Endothelial cell of coronary artery (primary cell): ENCODE data around the gene NUDT2. TPM values are rescaled to one million over a fixed set of nuclear protein-coding genes. Genes with fewer than 3 reads are reported as not detected.

ENCODE experiments used
- total RNA-seq: library from RNA; depleted of rRNA; stranded (reverse); fragments of >200 nt; gene quantifications from 2 replicates; pipeline ENCODE4 v1.2.3, GENCODE V29; 2014

NUDT2 gene
- total RNA-seq, result 20.6 and 35.4 TPM in 2 replicates

DNA sequence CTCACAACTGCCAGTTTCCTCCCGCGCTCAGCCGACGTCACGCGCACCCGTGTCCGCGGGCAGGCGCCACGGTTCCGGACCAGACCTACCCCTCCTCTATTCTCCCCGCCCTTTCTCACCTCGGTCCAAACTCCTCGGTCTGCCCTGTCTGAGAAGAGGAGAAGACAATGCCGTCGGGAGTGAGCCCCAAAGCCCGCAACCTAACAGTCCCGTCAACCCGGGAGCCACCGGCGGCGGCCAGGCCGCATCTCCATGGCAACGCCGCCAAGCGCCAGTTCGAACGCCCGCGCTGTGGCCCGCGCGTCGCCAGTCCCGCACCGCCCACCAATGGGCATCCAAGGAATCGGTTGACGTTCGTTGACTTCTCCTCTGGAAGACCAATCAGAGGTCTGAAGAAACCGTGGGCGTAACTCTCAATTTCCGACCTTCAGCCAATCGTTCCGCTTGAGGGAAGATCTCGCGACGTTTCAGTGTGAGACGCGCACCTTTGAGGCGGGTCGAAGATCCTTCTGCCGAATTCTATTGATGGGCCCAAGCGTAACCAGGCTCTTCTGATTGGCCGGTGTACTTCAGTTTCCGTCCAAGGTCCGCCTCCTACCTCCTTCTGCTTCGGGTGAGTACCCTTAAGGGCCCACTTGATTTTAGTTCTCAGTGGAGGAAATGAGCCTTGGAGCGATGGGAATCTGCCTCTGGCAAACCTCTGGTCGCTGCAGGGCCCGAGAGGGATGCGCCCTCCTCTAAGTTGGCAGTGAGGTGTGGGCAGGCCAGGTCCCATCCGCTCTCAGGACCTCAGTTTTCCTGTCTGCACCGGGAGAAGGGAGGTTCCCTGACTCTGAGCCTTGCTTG lies at the start of gene NUDT2, which contains the start of gene KIF24:
Gene NUDT2, plus strand, starts transcription at position 583 of the 846 bp plus-strand sequence. CDS start 9,471 bp downstream, outside the sequence.
Gene KIF24, minus strand, starts transcription at position 282 of the 846 bp plus-strand sequence. CDS start 17,922 bp downstream, outside the sequence.

GRCh38 chr9:34376596-34377403 lies 47.4 kb downstream of the NUDT2 start, which contains the start of gene MYORG:
MYORG (minus strand) TSS chr9:34376898; CDS start chr9:34372943, 3,955 bp downstream.

Other genes starting within 250 kb of the NUDT2 start
- 12.0 and 13.9 TPM in 2 replicates for gene DCAF12, start 202.9 kb upstream of the NUDT2 start, total RNA-seq
- 21.8 and 26.0 TPM in 2 replicates for gene UBAP1, start 150.5 kb upstream of the NUDT2 start, total RNA-seq
- 1.0 and 2.4 TPM in 2 replicates for gene KIF24, start 301 bp upstream of the NUDT2 start, total RNA-seq
- gene MYORG, start 47.3 kb downstream of the NUDT2 start, total RNA-seq, result 2.4 TPM in 2 replicates
- gene FAM219A, start 129.0 kb downstream of the NUDT2 start, total RNA-seq, result 12.2 and 16.9 TPM in 2 replicates
- gene DNAI1, start 129.2 kb downstream of the NUDT2 start, total RNA-seq, result 0.45 TPM in 1 of 2 replicates, not detected in the other
- 0.09 TPM in 1 of 2 replicates, not detected in the other for gene ENHO, start 193.4 kb downstream of the NUDT2 start, total RNA-seq